H9 (cell line): Measurements from ENCODE around the gene RASA2. TPM values are rescaled to one million over a fixed set of nuclear protein-coding genes. Genes with fewer than 3 reads are reported as not detected.

Experiments used
- DNase-seq: peaks from one replicate; pipeline ENCODE4 v3.0.0-alpha.2; 2017
- H2AFZ ChIP-seq: one replicate; pipeline ENCODE4 v1.6.1; 2013; ENCODE audit warnings: mild to moderate bottlenecking, low read length, control low read depth, moderate library complexity
- H2AK5ac ChIP-seq: 2 replicates; pipeline ENCODE4 v1.6.1; 2013; ENCODE audit warnings: low read length, control low read depth, mixed read lengths; ENCODE audit not compliant: insufficient read length
- H2BK120ac ChIP-seq: one replicate; pipeline ENCODE4 v1.6.1; 2013; ENCODE audit warnings: low read depth, mild to moderate bottlenecking, low read length, control low read depth, inconsistent platforms; ENCODE audit not compliant: poor library complexity, severe bottlenecking
- H2BK12ac ChIP-seq: 2 replicates; pipeline ENCODE4 v1.6.1; 2013; ENCODE audit warnings: low read length, control low read depth, mixed read lengths, low read depth; ENCODE audit not compliant: insufficient read length
- H2BK15ac ChIP-seq: 2 replicates; pipeline ENCODE4 v1.6.1; 2013; ENCODE audit warnings: low read depth, low read length, control low read depth
- H2BK20ac ChIP-seq: one replicate; pipeline ENCODE4 v1.6.1; 2013; ENCODE audit warnings: low read depth, mild to moderate bottlenecking, low read length, control low read depth, inconsistent platforms; ENCODE audit not compliant: poor library complexity, severe bottlenecking
- H2BK5ac ChIP-seq: 2 replicates; pipeline ENCODE4 v1.6.1; 2013; ENCODE audit warnings: low read length, control low read depth, mixed read lengths; ENCODE audit not compliant: insufficient read length
- H3K14ac ChIP-seq: 2 replicates; pipeline ENCODE4 v1.6.1; 2013; ENCODE audit warnings: low read length, control low read depth; ENCODE audit not compliant: insufficient read depth
- H3K18ac ChIP-seq: 2 replicates; pipeline ENCODE4 v1.6.1; 2013; ENCODE audit warnings: low read depth, mild to moderate bottlenecking, mixed read lengths, low read length, control low read depth; ENCODE audit not compliant: insufficient read length
- H3K23ac ChIP-seq: 2 replicates; pipeline ENCODE4 v1.6.1; 2013; ENCODE audit warnings: low read length, control low read depth, mixed read lengths, low read depth; ENCODE audit not compliant: insufficient read length
- H3K23me2 ChIP-seq: 2 replicates; pipeline ENCODE4 v1.6.1; 2013; ENCODE audit warnings: low read depth, mild to moderate bottlenecking, mixed read lengths, low read length, control low read depth; ENCODE audit not compliant: insufficient read length, poor library complexity, severe bottlenecking
- H3K27ac ChIP-seq: 2 replicates; pipeline ENCODE4 v1.5.1; 2013; ENCODE audit warnings: low read length, control low read depth, mixed read lengths, low read depth; ENCODE audit not compliant: insufficient read length
- H3K27me3 ChIP-seq: 2 replicates; pipeline ENCODE4 v1.6.1; 2013; ENCODE audit warnings: low read length, control low read depth, inconsistent platforms; ENCODE audit not compliant: insufficient read depth
- H3K4ac ChIP-seq: 2 replicates; pipeline ENCODE4 v1.6.1; 2013; ENCODE audit warnings: low read depth, mild to moderate bottlenecking, control low read depth, inconsistent platforms, low read length, moderate library complexity
- H3K4me1 ChIP-seq: 2 replicates; pipeline ENCODE4 v1.6.1; 2013; ENCODE audit warnings: low read length, control low read depth, inconsistent platforms; ENCODE audit not compliant: insufficient read depth
- H3K4me2 ChIP-seq: 2 replicates; pipeline ENCODE4 v1.6.1; 2013; ENCODE audit warnings: low read length, control low read depth, mixed read lengths; ENCODE audit not compliant: insufficient read length, insufficient read depth
- H3K56ac ChIP-seq: 2 replicates; pipeline ENCODE4 v1.6.1; 2013; ENCODE audit warnings: low read depth, mild to moderate bottlenecking, mixed read lengths, low read length, control low read depth; ENCODE audit not compliant: insufficient read length
- H3K79me1 ChIP-seq: 2 replicates; pipeline ENCODE4 v1.6.1; 2013; ENCODE audit warnings: low read depth, mild to moderate bottlenecking, moderate library complexity, low read length, control low read depth, inconsistent platforms; ENCODE audit not compliant: insufficient read depth, poor library complexity, severe bottlenecking
- H3K79me2 ChIP-seq: 2 replicates; pipeline ENCODE4 v1.6.1; 2013; ENCODE audit warnings: low read length, control low read depth, inconsistent platforms; ENCODE audit not compliant: insufficient read depth
- H3K9ac ChIP-seq: 2 replicates; pipeline ENCODE4 v1.6.1; 2013; ENCODE audit warnings: low read length, control low read depth, mixed read lengths; ENCODE audit not compliant: insufficient read length; ENCODE audit errors: extremely low read depth
- H3K9me3 ChIP-seq: one replicate; pipeline ENCODE4 v1.6.1; 2013; ENCODE audit warnings: low read depth, low read length, inconsistent platforms; ENCODE audit not compliant: control insufficient read depth
- H3T11ph ChIP-seq: one replicate; pipeline ENCODE4 v1.6.1; 2013; ENCODE audit warnings: mild to moderate bottlenecking, low read length, control low read depth, inconsistent platforms
- H4K20me1 ChIP-seq: one replicate; pipeline ENCODE4 v1.6.1; 2013; ENCODE audit not compliant: control insufficient read depth, insufficient read length, insufficient read depth
- H4K5ac ChIP-seq: 2 replicates; pipeline ENCODE4 v1.6.1; 2013; ENCODE audit warnings: low read depth, mild to moderate bottlenecking, mixed read lengths, low read length, control low read depth; ENCODE audit not compliant: insufficient read length
- H4K8ac ChIP-seq: replicated peaks from 2 replicates; pipeline ENCODE4 v1.6.1; 2013; ENCODE audit warnings: low read length, control low read depth, mixed read lengths, low read depth; ENCODE audit not compliant: insufficient read length
- H4K91ac ChIP-seq: 2 replicates; pipeline ENCODE4 v1.6.1; 2013; ENCODE audit warnings: low read depth, mild to moderate bottlenecking, moderate library complexity, mixed read lengths, low read length, control low read depth; ENCODE audit not compliant: insufficient read length
- H3K27ac Mint-ChIP-seq, 3 experiments: 2 replicates in 2 of 3; 3 replicates in 1 of 3; pipeline ENCODE4 v1.8.0; 2020 to 2021; ENCODE audit warnings: mixed read lengths in 3 of 3, mild to moderate bottlenecking in 1 of 3, moderate library complexity in 1 of 3
- H3K27me3 Mint-ChIP-seq: 2 replicates; pipeline ENCODE4 v1.8.0; 2021; ENCODE audit warnings: low read depth, mild to moderate bottlenecking, moderate library complexity, mixed read lengths
- H3K36me3 Mint-ChIP-seq, 3 experiments: 2 replicates in 2 of 3; 3 replicates in 1 of 3; pipeline ENCODE4 v1.8.0; 2020 to 2021; ENCODE audit warnings: low read depth in 3 of 3, mixed read lengths in 3 of 3; ENCODE audit not compliant: insufficient read depth in 1 of 3
- H3K4me1 Mint-ChIP-seq, 2 experiments: 2 replicates each; pipeline ENCODE4 v1.8.0; 2020; ENCODE audit warnings: mixed read lengths in 2 of 2
- H3K4me3 Mint-ChIP-seq, 2 experiments: 2 replicates in 1 of 2; 3 replicates in 1 of 2; pipeline ENCODE4 v1.8.0; 2020 to 2021; ENCODE audit warnings: mild to moderate bottlenecking in 2 of 2, mixed read lengths in 2 of 2, moderate library complexity in 1 of 2
- H3K9me3 Mint-ChIP-seq, 2 experiments: 2 replicates in 1 of 2; 3 replicates in 1 of 2; pipeline ENCODE4 v1.8.0; 2020; ENCODE audit warnings: mild to moderate bottlenecking in 2 of 2, mixed read lengths in 2 of 2, moderate library complexity in 1 of 2
- CTCF ChIP-seq: fragments of 200-600 bp; sonication (generic); conservative IDR thresholded peaks from 3 replicates; pipeline ENCODE4 v1.8.0; 2021; ENCODE audit warnings: antibody characterized with exemption, mild to moderate bottlenecking
- WGBS: extraction: QIAGEN DNeasy Blood & Tissue Kit; methylation state at CpG from one replicate; pipeline ENCODE4 v1.1.7; 2013; ENCODE audit warnings: missing lambda C conversion rate, low lambda C conversion rate, mixed read lengths; ENCODE audit not compliant: insufficient read length; ENCODE audit errors: extremely low coverage; 5-methylcytosine and 5-hydroxymethylcytosine counted together
- total RNA-seq: library from RNA; stranded (reverse); gene quantifications from 2 replicates; pipeline ENCODE4 v1.2.1, GENCODE V29; 2021

RASA2 gene
- total RNA-seq, 1 experiment from 2014 or later = 24.4 TPM

GRCh38 chr3:141462176-141462859 is 24.5 kb upstream of the RASA2 start:
- no peaks in the 10 kb centered on the region for H3K79me1 ChIP-seq
- H4K8ac ChIP-seq = no peak overlapping the region
- H3K4ac ChIP-seq = no peak overlapping the region
- Mint-ChIP-seq H3K4me1 (no peaks in the 10 kb centered on the region), H3K9me3 (peaks cover 9 to 13% of the 10 kb centered on the region in 2 experiments; a peak in 3 of 5 replicates), H3K4me3 (no peak overlapping the region), H3K27ac (no peak overlapping the region), H3K27me3 (peaks cover 2% of the 10 kb centered on the region), H3K36me3 (peaks cover 0 to 4% (median 0%) of the 10 kb centered on the region in 3 experiments; a peak in 3 of 7 replicates)
- no peak overlapping the region for H3K14ac ChIP-seq
- H3K4me2 ChIP-seq = no peak overlapping the region
- H3K27me3 ChIP-seq = no peaks in the 10 kb centered on the region
- H4K5ac ChIP-seq = no peak overlapping the region
- no peaks in the 10 kb centered on the region for H3K9me3 ChIP-seq
- DNase-seq = no peak
- no peak overlapping the region for H2BK120ac ChIP-seq
- no peak overlapping the region for H2BK5ac ChIP-seq
- no peaks in the 10 kb centered on the region for H4K20me1 ChIP-seq
- H2BK12ac ChIP-seq = no peak overlapping the region
- H3K9ac ChIP-seq = no peak overlapping the region
- no peak overlapping the region for H2BK15ac ChIP-seq
- H3K4me1 ChIP-seq = no peaks in the 10 kb centered on the region
- TF ChIP-seq CTCF = no peak
- H3K23ac ChIP-seq = no peak overlapping the region
- no peak overlapping the region for H3K27ac ChIP-seq
- H3K79me2 ChIP-seq = peaks cover 3% of the 10 kb centered on the region; the same call in 1 of the 2 replicates
- no peak overlapping the region for H2AK5ac ChIP-seq
- no peak overlapping the region for H2AFZ ChIP-seq
- H3K18ac ChIP-seq = no peak overlapping the region
- no peak overlapping the region for H3K56ac ChIP-seq
- H2BK20ac ChIP-seq = no peak overlapping the region
- WGBS = no CpG with 5 or more reads among the region's 3 CpGs
- H3T11ph ChIP-seq = no peak overlapping the region
- H4K91ac ChIP-seq = no peak overlapping the region
- H3K23me2 ChIP-seq = no peaks in the 10 kb centered on the region
